HG03457 (cell line): ENCODE results near the gene PEAR1.

Source experiments
- ATAC-seq: cut with Tn5 transposase; IDR thresholded peaks from one replicate; pipeline ENCODE4 v1.9.1; 2021; ENCODE audit warnings: moderate number of reproducible peaks; ENCODE audit not compliant: unreplicated experiment

Gene PEAR1

GRCh38 chr1:156935505-156936128 is 42.1 kb downstream of the PEAR1 start:
- no peak for ATAC-seq

DNA sequence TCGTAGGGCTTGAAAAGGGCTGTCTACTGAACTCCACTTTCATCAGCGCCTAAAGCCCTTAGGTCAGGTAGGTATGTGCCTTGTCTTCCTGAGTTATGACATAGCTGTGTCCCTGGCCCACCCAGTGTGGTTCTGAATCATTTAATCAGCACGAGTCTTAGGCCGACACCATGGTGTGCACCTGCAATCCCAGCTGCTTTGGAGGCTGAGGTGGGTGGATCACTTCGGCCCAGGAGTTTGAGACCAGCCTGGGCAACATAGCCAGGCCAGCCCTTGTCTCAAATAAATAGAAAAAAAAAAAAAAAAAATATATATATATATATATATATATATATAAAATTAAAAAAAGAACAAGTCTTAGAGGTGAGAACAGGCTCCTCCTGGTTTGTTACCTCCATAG is 42.7 kb downstream of the PEAR1 start:
- ATAC-seq = no peak

GRCh38 chr1:156936721-156937220 is 43.3 kb downstream of the PEAR1 start:
- no peak for ATAC-seq

DNA sequence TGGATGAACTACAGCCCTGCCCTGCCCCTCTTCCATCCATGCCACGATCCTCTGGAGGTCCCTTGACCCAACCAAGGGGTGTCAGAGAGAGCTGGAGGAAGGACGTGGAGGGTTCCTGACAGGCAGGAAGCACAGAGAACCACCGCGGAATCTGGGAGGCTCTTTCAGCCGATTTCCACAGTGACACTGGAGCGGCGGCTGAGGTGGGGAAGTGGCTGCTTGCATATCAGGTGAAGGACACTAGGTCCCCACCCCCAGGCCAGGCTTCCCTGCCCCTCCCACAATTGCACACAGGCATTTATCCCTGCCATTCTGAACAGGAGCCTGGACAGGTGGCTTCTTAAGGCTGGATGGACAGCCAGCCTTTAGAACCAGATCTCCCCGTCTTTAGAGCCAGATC is 44.4 kb downstream of the PEAR1 start:
- ATAC-seq = no peak

GRCh38 chr1:156938813-156939212 is 45.3 kb downstream of the PEAR1 start:
- ATAC-seq = no peak

- ATAC-seq = no peak
These were observed 46.3 kb downstream of the PEAR1 start for GRCh38 chr1:156939786-156940334.

DNA sequence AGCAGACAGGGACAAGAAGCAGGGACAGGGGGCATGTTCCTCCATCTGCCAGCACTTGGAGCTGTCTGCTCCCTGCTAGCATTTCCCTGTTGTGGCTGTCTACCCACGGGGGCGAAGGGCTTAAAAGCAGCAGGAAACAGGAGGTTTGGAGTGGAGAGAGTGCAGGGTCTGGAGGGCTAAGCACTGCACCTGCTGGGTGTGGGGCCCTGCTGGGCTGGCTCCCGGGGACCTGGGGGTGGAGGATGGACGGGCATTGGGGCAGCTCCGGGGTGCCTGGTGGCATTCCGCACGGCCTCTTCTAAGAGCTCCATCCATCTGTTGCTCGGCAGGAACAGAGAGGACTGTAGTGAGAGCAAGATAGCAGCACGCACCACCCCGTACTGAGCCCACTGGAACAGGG is 48.2 kb downstream of the PEAR1 start:
- ATAC-seq = no peak

GRCh38 chr1:156942176-156942575 is 48.7 kb downstream of the PEAR1 start:
- no peak for ATAC-seq

GRCh38 chr1:156942576-156942975 is 49.1 kb downstream of the PEAR1 start:
- no peak for ATAC-seq

DNA sequence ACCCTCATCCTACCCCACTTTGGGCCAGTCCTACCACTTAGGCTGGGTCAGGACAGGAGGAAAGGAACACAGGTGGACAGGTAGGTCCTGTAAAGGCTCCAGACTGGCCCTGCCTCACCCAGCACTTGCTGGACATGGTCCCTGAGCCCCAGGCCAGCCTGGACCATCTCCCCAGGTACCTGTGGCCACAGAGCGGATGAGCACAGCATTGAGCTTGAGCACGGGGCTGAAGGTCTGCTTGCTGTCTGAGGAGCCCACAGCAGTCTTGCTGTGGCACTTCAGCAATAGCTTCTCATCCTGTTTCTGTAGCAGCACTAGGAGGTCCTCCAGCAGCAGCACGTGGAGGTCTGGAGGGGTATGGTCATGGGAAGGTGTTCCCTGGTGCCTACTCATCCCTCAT is 50.2 kb downstream of the PEAR1 start:
- ATAC-seq = no peak

DNA sequence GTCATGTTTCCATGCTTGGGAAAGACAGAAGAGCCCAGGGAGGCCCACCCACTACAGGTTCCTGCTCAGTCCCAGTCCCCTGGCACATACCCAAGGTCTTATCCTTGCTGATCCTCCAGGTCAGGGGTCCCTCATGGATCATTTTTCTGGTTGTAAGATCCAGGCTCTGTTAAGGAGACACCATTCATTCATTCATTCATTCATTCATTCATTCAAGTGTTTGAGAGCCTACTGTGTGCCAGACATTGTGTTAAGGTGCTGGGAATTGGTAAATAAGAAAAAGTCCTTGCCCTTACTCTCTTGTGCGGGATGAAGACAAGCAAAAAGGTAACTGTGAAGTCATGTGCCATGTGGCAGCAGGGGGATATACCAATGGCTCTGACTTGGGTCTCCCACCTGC is 50.8 kb downstream of the PEAR1 start:
- ATAC-seq = no peak

DNA sequence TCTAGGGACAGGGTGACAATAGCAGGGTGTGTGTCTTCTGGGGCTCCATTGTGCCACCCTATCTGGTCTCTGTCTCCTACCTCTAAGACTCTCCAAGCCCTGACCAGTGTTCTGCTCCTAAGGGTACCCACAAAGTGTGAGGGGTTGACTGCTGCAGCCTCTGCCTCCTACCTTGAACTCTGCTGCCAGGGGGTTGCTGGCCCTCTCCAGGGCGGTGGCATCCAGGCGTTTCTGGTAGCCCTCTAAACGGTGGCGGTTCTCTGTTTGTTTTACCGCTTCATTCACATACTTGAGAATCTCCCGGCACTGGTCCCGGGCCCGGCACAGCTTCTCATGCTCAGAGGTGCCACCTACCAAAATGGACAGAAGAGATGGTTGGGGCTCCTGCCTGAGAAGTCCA is 51.3 kb downstream of the PEAR1 start:
- no peak for ATAC-seq

DNA sequence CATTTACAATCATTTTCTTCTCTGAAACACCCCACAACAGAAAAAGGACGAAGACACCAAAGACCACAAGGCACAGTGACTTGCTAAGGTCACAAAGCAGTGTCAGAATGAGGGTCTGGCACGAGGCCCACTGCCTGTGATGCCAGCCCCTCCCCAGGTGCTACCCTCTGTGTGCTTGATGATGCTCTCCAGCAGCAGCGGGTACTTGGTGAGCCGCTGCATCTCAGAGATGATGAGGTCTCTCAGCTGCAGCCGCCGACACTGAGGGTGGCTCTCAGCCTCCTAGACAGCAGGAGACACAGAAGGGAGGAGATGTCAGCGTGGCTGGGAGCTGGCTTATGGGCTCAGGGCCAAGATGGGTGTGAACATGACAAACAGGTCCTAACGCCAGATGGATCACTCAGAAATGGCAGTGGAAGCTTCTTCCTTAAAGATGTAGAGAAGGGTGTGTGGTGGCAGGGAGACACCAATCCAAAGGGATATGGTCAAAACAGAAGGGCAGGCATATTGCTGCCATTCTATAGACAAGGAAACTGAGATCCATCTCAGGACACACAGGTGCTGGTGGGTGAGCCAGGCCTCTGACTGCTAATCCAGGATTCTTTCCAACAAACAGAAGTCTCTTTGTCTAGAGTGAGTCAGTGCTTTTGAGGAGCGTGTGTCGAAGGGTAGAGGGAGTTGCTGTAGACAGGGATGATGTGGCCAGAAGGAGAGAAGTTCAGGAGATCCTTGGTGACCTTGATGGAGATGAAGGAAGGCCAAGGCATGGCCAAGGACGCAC is 52.6 kb downstream of the PEAR1 start:
- ATAC-seq = no peak

DNA sequence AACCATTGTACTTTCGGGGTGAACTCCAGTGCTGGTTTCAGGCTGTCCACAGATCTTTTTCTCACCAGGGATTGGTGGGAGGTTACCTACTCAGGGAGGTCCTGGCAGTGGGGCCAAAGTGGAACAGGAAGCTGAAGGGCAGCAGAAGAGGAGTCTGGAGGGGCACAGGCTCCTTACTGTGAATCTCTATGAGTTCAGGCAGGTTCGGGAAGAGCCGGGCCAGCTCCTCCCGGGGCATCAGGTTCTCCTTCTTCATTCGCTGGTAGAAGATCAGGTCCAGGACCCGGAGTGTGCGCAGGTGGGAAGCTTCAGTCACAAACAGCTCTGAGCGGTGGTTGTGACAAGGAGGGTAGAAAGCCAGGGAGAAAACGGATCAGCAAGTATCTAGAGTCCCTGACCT is 53.6 kb downstream of the PEAR1 start:
- no peak for ATAC-seq

GRCh38 chr1:156947818-156948525 is 54.5 kb downstream of the PEAR1 start:
- ATAC-seq = no peak

- no peak for ATAC-seq
These were observed 55.2 kb downstream of the PEAR1 start for GRCh38 chr1:156948708-156949107.

GRCh38 chr1:156949127-156949526 is 55.6 kb downstream of the PEAR1 start:
- no peak for ATAC-seq

GRCh38 chr1:156951371-156951770 is 57.9 kb downstream of the PEAR1 start:
- no peak for ATAC-seq

DNA sequence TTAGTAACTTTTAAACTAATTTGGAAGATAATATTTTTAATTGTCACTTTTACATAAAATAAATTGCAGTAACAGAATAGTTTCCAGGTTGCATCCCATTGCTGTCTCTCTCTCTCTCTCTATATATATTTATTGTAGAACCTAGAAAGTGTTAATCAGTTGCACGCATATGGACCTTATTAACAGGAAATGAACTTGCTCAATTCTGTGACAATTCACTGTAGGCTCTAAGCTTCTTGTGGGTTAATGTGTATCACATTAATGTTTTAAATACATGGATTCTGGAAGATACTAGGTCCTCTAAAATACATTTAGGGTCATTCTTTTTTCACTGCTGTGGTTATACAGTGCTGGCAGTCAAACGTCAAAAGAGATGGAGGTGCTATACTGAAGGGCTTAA is 60.1 kb downstream of the PEAR1 start:
- ATAC-seq = no peak

GRCh38 chr1:156956333-156956732 is 62.8 kb downstream of the PEAR1 start:
- ATAC-seq = no peak

GRCh38 chr1:156957634-156958033 is 64.1 kb downstream of the PEAR1 start:
- ATAC-seq = no peak
